Measurements from ENCODE around the gene DBH.
A peak's percentile ranks its signal among the peaks of the same experiment; 100 is the strongest.

DBH gene

DNA sequence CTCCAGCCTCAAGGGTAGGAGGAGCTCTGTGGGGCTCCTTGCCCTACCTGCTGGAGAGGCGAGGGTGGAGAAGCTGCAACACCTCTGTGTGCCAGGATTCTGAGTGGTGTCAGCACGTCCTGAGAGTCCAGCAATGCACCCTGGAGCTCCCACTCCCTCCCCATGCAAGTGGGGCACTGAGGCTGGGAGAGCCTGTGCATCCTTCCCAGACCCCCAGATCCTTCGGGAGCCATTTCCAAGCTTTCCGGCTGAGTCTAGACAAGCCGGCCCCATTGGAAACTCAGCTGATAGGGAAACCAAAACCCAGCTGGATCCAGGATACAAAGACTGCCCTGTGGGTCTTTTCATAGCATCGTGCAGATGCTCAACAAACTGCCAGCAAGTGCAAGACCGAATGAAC, 28.8 kb upstream of the DBH start:
- DNase-seq (ENCODE audit: low read depth, low spot score), result no peak
- TF ChIP-seq, protein P1, sequence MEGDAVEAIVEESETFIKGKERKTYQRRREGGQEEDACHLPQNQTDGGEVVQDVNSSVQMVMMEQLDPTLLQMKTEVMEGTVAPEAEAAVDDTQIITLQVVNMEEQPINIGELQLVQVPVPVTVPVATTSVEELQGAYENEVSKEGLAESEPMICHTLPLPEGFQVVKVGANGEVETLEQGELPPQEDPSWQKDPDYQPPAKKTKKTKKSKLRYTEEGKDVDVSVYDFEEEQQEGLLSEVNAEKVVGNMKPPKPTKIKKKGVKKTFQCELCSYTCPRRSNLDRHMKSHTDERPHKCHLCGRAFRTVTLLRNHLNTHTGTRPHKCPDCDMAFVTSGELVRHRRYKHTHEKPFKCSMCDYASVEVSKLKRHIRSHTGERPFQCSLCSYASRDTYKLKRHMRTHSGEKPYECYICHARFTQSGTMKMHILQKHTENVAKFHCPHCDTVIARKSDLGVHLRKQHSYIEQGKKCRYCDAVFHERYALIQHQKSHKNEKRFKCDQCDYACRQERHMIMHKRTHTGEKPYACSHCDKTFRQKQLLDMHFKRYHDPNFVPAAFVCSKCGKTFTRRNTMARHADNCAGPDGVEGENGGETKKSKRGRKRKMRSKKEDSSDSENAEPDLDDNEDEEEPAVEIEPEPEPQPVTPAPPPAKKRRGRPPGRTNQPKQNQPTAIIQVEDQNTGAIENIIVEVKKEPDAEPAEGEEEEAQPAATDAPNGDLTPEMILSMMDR (IDR thresholded peaks at IDR 0.05; ENCODE audit: low read depth, low read length), result no peak
- no peak overlapping the region for H3K4me3 ChIP-seq (ENCODE audit: low read depth, low read length)
- in situ Hi-C loops (cut with HindIII; ENCODE audit: low sequenced_read_pairs), result no loop called here

DNA sequence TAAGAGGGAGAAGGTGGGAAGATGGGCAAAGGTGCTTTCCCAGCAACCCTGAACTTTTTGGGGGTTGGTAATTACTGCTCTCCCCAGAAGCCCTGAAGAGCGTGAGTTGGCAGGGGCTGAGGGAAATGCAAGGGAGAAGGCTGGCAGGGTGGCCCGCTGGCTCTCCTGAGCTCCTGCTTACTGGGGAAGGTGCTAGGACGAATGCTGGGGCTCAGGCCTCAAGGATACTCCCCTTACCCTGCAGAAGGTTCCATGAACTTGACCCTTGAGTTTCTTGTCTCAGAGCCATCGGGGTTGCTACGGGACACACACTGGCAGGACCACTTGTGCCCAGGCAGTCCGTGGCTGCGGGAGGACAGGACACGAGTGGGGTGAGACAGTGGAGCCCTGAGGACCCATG, 28.2 kb upstream of the DBH start:
- TF ChIP-seq, protein P1 (IDR thresholded peaks at IDR 0.05; ENCODE audit: low read depth, low read length), result no peak
- no peak for DNase-seq (ENCODE audit: low read depth, low spot score)
- H3K4me3 ChIP-seq (ENCODE audit: low read depth, low read length), result no peak overlapping the region
- in situ Hi-C loops (cut with HindIII; ENCODE audit: low sequenced_read_pairs), result no loop called here

DNA sequence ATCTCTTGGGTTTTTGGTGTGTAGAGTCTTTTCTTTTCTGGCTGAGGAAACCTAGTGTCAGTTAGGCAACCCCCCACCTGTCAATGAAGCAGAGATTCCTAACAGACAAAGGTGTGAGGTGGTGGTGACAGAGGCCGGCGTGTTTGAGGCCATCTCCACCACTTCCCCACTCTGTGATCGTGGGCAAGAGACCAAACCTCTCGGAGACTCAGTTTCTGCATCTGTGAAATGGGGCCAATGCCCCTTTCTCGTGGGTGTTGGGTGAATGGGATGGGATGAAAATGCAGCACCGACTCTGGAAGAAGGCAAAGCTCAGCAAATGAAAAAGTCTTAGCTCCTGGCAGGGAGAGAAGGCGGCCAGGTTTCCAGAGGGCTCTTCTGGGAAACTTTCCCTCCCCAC, 27.8 kb upstream of the DBH start:
- no peak for DNase-seq (ENCODE audit: low read depth, low spot score)
- in situ Hi-C loops (cut with HindIII; ENCODE audit: low sequenced_read_pairs), result no loop called here
- H3K4me3 ChIP-seq (ENCODE audit: low read depth, low read length), result no peak overlapping the region
- TF ChIP-seq, protein P1 (IDR thresholded peaks at IDR 0.05; ENCODE audit: low read depth, low read length), result no peak

DNA sequence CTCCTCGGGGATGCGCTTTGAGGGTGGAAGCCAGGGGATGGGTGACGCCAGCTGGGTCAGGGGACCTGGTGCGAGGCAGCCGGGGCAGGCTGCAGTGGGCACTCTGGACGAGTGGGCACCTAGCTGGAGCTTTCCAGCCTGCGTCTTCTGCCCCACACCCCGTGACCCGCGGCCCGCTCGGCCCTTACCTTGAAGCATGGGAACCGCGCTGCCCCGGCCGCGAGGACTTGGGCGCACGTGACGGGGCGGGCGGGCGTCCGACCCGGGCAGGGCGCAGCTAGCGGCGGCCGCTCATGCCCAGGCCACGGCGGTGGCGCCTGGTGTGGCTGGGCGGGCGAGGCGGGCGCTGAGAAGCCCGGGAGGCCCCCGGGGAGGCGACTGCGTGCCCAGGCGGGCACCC, 27.3 kb upstream of the DBH start:
- no peak overlapping the region for H3K4me3 ChIP-seq (ENCODE audit: low read depth, low read length)
- no peak for DNase-seq (ENCODE audit: low read depth, low spot score)
- in situ Hi-C loops (cut with HindIII; ENCODE audit: low sequenced_read_pairs), result no loop called here
- TF ChIP-seq, protein P1 (IDR thresholded peaks at IDR 0.05; ENCODE audit: low read depth, low read length), result no peak

DNA sequence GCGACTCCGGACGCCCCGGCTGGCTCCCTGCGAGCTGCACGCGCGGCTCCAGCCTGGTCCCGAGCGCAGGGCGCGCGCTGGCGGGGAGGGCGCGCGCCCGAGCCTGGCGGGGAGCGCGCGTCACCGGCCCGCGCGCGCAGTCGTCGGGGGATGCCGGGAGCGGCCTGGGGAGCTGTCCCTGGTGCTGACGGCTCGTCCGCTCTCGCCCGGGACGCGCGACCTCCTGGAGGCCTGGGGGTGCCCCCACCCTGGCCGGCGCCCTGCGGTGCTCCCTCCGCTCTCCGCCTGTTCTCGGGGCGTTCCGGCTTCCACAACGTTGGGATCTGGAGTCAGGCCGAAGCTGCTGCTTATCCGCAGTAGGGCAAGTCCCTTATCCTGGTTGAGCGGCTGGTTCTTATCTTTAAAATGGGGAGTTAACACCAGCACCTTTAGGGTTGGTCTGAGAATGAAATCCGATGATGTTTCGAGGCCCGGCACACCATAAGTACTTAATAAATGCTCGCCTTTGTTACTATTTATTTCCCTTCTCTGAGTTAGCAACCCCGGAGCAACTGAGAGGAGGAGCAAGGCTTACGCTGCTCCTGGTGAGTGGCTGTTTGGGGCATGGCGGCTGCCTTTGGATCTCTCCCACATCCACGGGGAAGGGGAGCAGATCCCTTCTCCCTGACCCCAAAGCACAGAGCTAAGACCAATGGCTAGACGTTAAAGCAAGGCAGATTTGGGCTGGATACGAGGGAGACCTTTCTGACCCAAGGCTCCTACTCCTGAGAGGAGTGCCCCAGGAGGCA, 26.7 kb upstream of the DBH start, which contains the start of gene FAM163B:
Gene FAM163B (minus strand): TSS at position 79 of the 788 bp plus-strand sequence. CDS start 29,166 bp downstream, outside the sequence.
- DNase-seq (ENCODE audit: low read depth, low spot score), result peak; percentile 29
- H3K4me3 ChIP-seq (ENCODE audit: low read depth, low read length), result no peak within 1 kb of the TSS
- TF ChIP-seq, protein P1 (IDR thresholded peaks at IDR 0.05; ENCODE audit: low read depth, low read length), result no peak
- in situ Hi-C loops (cut with HindIII; ENCODE audit: low sequenced_read_pairs), result no loop called here

DNA sequence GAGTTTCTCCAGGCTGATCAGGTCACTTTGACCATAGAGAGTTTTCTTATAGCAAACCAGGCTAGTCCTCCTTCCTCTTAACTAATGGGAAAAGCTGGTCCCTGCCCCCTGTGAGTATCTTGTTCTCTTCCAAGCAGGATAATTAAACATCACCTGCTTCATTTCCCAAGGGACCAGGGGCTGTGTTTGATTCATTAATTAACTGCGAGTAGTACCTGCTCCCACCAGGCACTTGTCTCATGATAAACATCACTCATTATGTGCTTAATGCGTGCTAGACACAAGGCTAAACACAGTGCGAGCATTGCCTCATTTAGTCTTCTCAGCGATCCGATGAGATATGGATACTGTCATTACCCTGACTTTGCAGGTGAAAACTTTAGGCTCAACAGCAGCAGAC, 25.3 kb upstream of the DBH start:
- TF ChIP-seq, protein P1 (IDR thresholded peaks at IDR 0.05; ENCODE audit: low read depth, low read length), result no peak
- no peak for DNase-seq (ENCODE audit: low read depth, low spot score)
- in situ Hi-C loops (cut with HindIII; ENCODE audit: low sequenced_read_pairs), result no loop called here
- H3K4me3 ChIP-seq (ENCODE audit: low read depth, low read length), result no peak overlapping the region
